H1 (cell line): ENCODE data around the gene RNF43. TPM values are rescaled to one million over a fixed set of nuclear protein-coding genes. Genes with fewer than 3 reads are reported as not detected.

Experiments used
- CTCF ChIA-PET: fragments of 300-600 bp; sonication (Branson Sonifier 250); formaldehyde crosslinking; loops from one replicate; lab custom pipeline; 2021; ENCODE audit not compliant: partially characterized antibody; lab: Charles Lee
- POLR2A ChIA-PET: fragments of 300-600 bp; sonication (Branson Sonifier 250); formaldehyde crosslinking; loops from one replicate; lab custom pipeline; 2021; ENCODE audit warnings: inconsistent platforms; ENCODE audit not compliant: partially characterized antibody; lab: Charles Lee
- DNase-seq, 2 experiments: peaks; one replicate each; pipeline versions ENCODE4 v3.0.0 to v3.0.0-alpha.2; 2010 to 2022; ENCODE audit warnings: low spot score in 2 of 2, low read depth in 1 of 2, mixed read lengths in 1 of 2
- FAIRE-seq: peaks from 2 replicates; lab custom pipeline; 2011; peaks lifted over from hg19 to GRCh38; lab: Jason Lieb, UNC
- H2AFZ ChIP-seq: 2 replicates; pipeline ENCODE4 v1.8.1; 2012; ENCODE audit warnings: low read length, inconsistent platforms
- H2AK5ac ChIP-seq: 2 replicates; pipeline ENCODE4 v1.6.1; 2013; ENCODE audit warnings: low read depth, low read length
- H2BK120ac ChIP-seq: replicated peaks from 2 replicates; pipeline ENCODE3; 2013; ENCODE audit warnings: low read depth, low read length, inconsistent platforms
- H2BK12ac ChIP-seq: 2 replicates; pipeline ENCODE4 v1.6.1; 2013; ENCODE audit warnings: low read depth, low read length
- H2BK15ac ChIP-seq: 2 replicates; pipeline ENCODE4 v1.6.1; 2013; ENCODE audit warnings: low read length
- H2BK20ac ChIP-seq: 2 replicates; pipeline ENCODE4 v1.6.1; 2013; ENCODE audit warnings: low read length
- H2BK5ac ChIP-seq: 2 replicates; pipeline ENCODE4 v1.6.1; 2013; ENCODE audit warnings: low read depth, low read length
- H3K14ac ChIP-seq: 2 replicates; pipeline ENCODE4 v1.6.1; 2013; ENCODE audit warnings: inconsistent platforms; ENCODE audit not compliant: insufficient read length
- H3K18ac ChIP-seq: 2 replicates; pipeline ENCODE4 v1.6.1; 2013; ENCODE audit warnings: low read length; ENCODE audit errors: extremely low read depth
- H3K23ac ChIP-seq: 2 replicates; pipeline ENCODE4 v1.6.1; 2013; ENCODE audit warnings: inconsistent platforms; ENCODE audit not compliant: insufficient read length
- H3K23me2 ChIP-seq: 2 replicates; pipeline ENCODE4 v1.6.1; 2013; ENCODE audit warnings: low read depth, low read length
- H3K27ac ChIP-seq: 2 replicates; pipeline ENCODE4 v1.6.1; 2011; ENCODE audit warnings: low read depth, low read length, inconsistent platforms
- H3K27me3 ChIP-seq, 4 experiments: replicated peaks in 1 of 4; 1 replicate in 1 of 4; 2 replicates in 3 of 4; pipeline versions ENCODE4 v1.6.1 to v1.8.1; 2011 to 2013; ENCODE audit warnings: low read length in 3 of 4, mild to moderate bottlenecking in 3 of 4, inconsistent platforms in 2 of 4, mixed read lengths in 2 of 4, moderate library complexity in 1 of 4; ENCODE audit not compliant: control insufficient read depth in 3 of 4, insufficient read depth in 3 of 4; ENCODE audit errors: extremely low read depth in 1 of 4
- H3K36me3 ChIP-seq, 4 experiments: 2 replicates each; pipeline versions ENCODE4 v1.6.1 to v1.8.1; 2011 to 2013; ENCODE audit warnings: mild to moderate bottlenecking in 4 of 4, low read length in 3 of 4, moderate library complexity in 2 of 4, control low read depth in 1 of 4, inconsistent platforms in 1 of 4; ENCODE audit not compliant: insufficient read depth in 4 of 4, control insufficient read depth in 2 of 4
- H3K4ac ChIP-seq: replicated peaks from 2 replicates; pipeline ENCODE3; 2013; ENCODE audit warnings: low read length, low read depth, mixed read lengths, inconsistent platforms; ENCODE audit not compliant: insufficient read length
- H3K4me1 ChIP-seq, 4 experiments: replicated peaks in 1 of 4; 1 replicate in 1 of 4; 2 replicates in 3 of 4; pipeline versions ENCODE4 v1.6.1 to v1.8.1; 2011 to 2013; ENCODE audit warnings: low read length in 3 of 4, inconsistent platforms in 2 of 4, mixed read lengths in 1 of 4; ENCODE audit not compliant: insufficient read depth in 4 of 4, control insufficient read depth in 3 of 4
- H3K4me2 ChIP-seq, 2 experiments: 2 replicates each; pipeline versions ENCODE4 v1.6.1 to v1.8.1; 2011 to 2013; ENCODE audit warnings: low read depth in 2 of 2, low read length in 2 of 2, control low read depth in 1 of 2, inconsistent platforms in 1 of 2, mild to moderate bottlenecking in 1 of 2; ENCODE audit not compliant: insufficient read depth in 1 of 2
- H3K4me3 ChIP-seq, 4 experiments: fragments of 200-600, 300-600 bp in 1 of 4; sonication (generic), shearing (Covaris generic), sonication (Bioruptor Twin) in 1 of 4; 2 replicates each; pipeline versions ENCODE4 v1.5.1 to v1.8.1; 2011 to 2016; ENCODE audit warnings: low read length in 4 of 4, low read depth in 3 of 4, control low read depth in 2 of 4, inconsistent platforms in 2 of 4, mild to moderate bottlenecking in 2 of 4, mixed read lengths in 1 of 4, moderate library complexity in 1 of 4; ENCODE audit not compliant: insufficient read depth in 2 of 4; ENCODE audit errors: extremely low read depth in 1 of 4
- H3K56ac ChIP-seq: replicated peaks from 2 replicates; pipeline ENCODE3; 2013; ENCODE audit warnings: low read depth, mild to moderate bottlenecking, mixed read lengths, low read length, inconsistent platforms; ENCODE audit not compliant: insufficient read length
- H3K79me1 ChIP-seq: 2 replicates; pipeline ENCODE4 v1.6.1; 2013; ENCODE audit warnings: low read depth, low read length, control low read depth
- H3K79me2 ChIP-seq, 2 experiments: 2 replicates each; pipeline versions ENCODE4 v1.6.1 to v1.8.1; 2012 to 2013; ENCODE audit warnings: low read length in 2 of 2, mild to moderate bottlenecking in 2 of 2, inconsistent platforms in 1 of 2; ENCODE audit not compliant: insufficient read depth in 2 of 2, control insufficient read depth in 1 of 2
- H3K9ac ChIP-seq, 4 experiments: replicated peaks in 1 of 4; 1 replicate in 1 of 4; 2 replicates in 3 of 4; pipeline versions ENCODE4 v1.6.1 to v1.8.1; 2011 to 2013; ENCODE audit warnings: low read depth in 3 of 4, low read length in 3 of 4, control low read depth in 2 of 4, mild to moderate bottlenecking in 2 of 4, moderate library complexity in 2 of 4, inconsistent platforms in 1 of 4; ENCODE audit errors: extremely low read depth in 1 of 4
- H3K9me3 ChIP-seq, 2 experiments: 2 replicates each; pipeline versions ENCODE4 v1.6.1 to v1.8.1; 2012 to 2013; ENCODE audit warnings: mild to moderate bottlenecking in 2 of 2, moderate library complexity in 2 of 2, control low read depth in 1 of 2, inconsistent platforms in 1 of 2, low read depth in 1 of 2, low read length in 1 of 2, mixed read lengths in 1 of 2; ENCODE audit not compliant: insufficient read depth in 2 of 2
- H4K20me1 ChIP-seq, 2 experiments: replicated peaks in 1 of 2; 2 replicates each; pipeline versions ENCODE3 to v1.8.1; 2011 to 2013; ENCODE audit warnings: inconsistent platforms in 2 of 2, low read length in 2 of 2, mild to moderate bottlenecking in 1 of 2; ENCODE audit not compliant: insufficient read depth in 2 of 2, control insufficient read depth in 1 of 2
- H4K5ac ChIP-seq: 2 replicates; pipeline ENCODE4 v1.6.1; 2013; ENCODE audit warnings: low read length, low read depth, mixed read lengths, inconsistent platforms; ENCODE audit not compliant: insufficient read length
- H4K8ac ChIP-seq: 2 replicates; pipeline ENCODE4 v1.8.0; 2013; ENCODE audit warnings: mild to moderate bottlenecking, moderate library complexity, low read length, inconsistent platforms; ENCODE audit not compliant: insufficient read depth; ENCODE audit errors: extremely low read depth
- H4K91ac ChIP-seq: replicated peaks from 2 replicates; pipeline ENCODE3; 2013; ENCODE audit warnings: low read length, mixed read lengths, inconsistent platforms; ENCODE audit not compliant: insufficient read length
- CHD1 ChIP-seq: IDR thresholded peaks from 2 replicates; pipeline ENCODE4 v1.6.1; 2012; ENCODE audit warnings: low read depth, low read length, improper control_type of control experiment
- CREB1 ChIP-seq: IDR thresholded peaks from 2 replicates; pipeline ENCODE4 v1.6.1; 2012; ENCODE audit warnings: inconsistent platforms
- EP300 ChIP-seq, 2 experiments: IDR thresholded peaks; 1 replicate in 1 of 2; 2 replicates in 1 of 2; pipeline ENCODE4 v1.6.1; 2011 to 2012; ENCODE audit warnings: low read depth in 2 of 2, low read length in 2 of 2, mild to moderate bottlenecking in 2 of 2, borderline replicate concordance in 1 of 2, inconsistent platforms in 1 of 2, moderate library complexity in 1 of 2
- GABPA ChIP-seq: IDR thresholded peaks from 2 replicates; pipeline ENCODE4 v1.6.1; 2011; ENCODE audit warnings: mild to moderate bottlenecking, low read length, moderate library complexity, borderline replicate concordance; ENCODE audit not compliant: insufficient read depth
- HDAC2 ChIP-seq, 2 experiments: fragments of 300-600 bp in 1 of 2; sonication (generic) in 1 of 2; IDR thresholded peaks; 2 replicates each; pipeline ENCODE4 v1.6.1; 2011 to 2012; ENCODE audit warnings: low read depth in 2 of 2, low read length in 2 of 2, mild to moderate bottlenecking in 2 of 2, moderate library complexity in 2 of 2, borderline replicate concordance in 1 of 2, inconsistent platforms in 1 of 2
- JUN ChIP-seq: IDR thresholded peaks from 2 replicates; pipeline ENCODE4 v1.6.1; 2011; ENCODE audit warnings: low read depth, mild to moderate bottlenecking, improper control_type of control experiment, low read length
- JUND ChIP-seq: IDR thresholded peaks from 2 replicates; pipeline ENCODE4 v1.6.1; 2011; ENCODE audit warnings: mild to moderate bottlenecking, improper control_type of control experiment, low read length
- NRF1 ChIP-seq: IDR thresholded peaks from 2 replicates; pipeline ENCODE4 v1.6.1; 2011; ENCODE audit warnings: mild to moderate bottlenecking, low read depth, low read length, improper control_type of control experiment
- RAD21 ChIP-seq, 2 experiments: IDR thresholded peaks in 1 of 2; conservative IDR thresholded peaks in 1 of 2; 2 replicates each; pipeline ENCODE4 v1.6.1; 2011; ENCODE audit warnings: low read depth in 2 of 2, low read length in 2 of 2, improper control_type of control experiment in 1 of 2, inconsistent platforms in 1 of 2, mild to moderate bottlenecking in 1 of 2, moderate library complexity in 1 of 2
- RBBP5 ChIP-seq: IDR thresholded peaks from 2 replicates; pipeline ENCODE4 v1.7.1; 2012; ENCODE audit warnings: low read depth, mild to moderate bottlenecking, inconsistent platforms, low read length, moderate library complexity, borderline replicate concordance
- SIX5 ChIP-seq: IDR thresholded peaks from 2 replicates; pipeline ENCODE4 v1.6.1; 2011; ENCODE audit warnings: mild to moderate bottlenecking, low read depth, low read length
- TAF1 ChIP-seq: IDR thresholded peaks from 2 replicates; pipeline ENCODE4 v1.6.1; 2011; ENCODE audit warnings: mild to moderate bottlenecking, low read depth, low read length
- WGBS, 2 experiments: shearing (Covaris generic) in 1 of 2; methylation state at CpG; one replicate each; pipeline versions ENCODE4 v1.1.6 to v1.1.7; 2013 to 2015; ENCODE audit warnings: low lambda C conversion rate in 2 of 2, mixed read lengths in 2 of 2, inconsistent platforms in 1 of 2, low coverage in 1 of 2, missing lambda C conversion rate in 1 of 2; ENCODE audit not compliant: insufficient replicate concordance in 2 of 2, insufficient coverage in 1 of 2, insufficient read length in 1 of 2; ENCODE audit errors: extremely low coverage in 1 of 2, missing lambda C conversion rate in 1 of 2; 5-methylcytosine and 5-hydroxymethylcytosine counted together
- polyA plus RNA-seq, 7 experiments: library from polyadenylated mRNA; depleted of rRNA in 3 of 7; stranded (reverse) in 5 of 7; unstranded in 2 of 7; fragments of >200 nt in 5 of 7; fragments of 200-250 nt in 2 of 7; gene quantifications; 1 replicate in 5 of 7; 2 replicates in 1 of 7; 4 replicates in 1 of 7; pipeline versions ENCODE4 v1.2.1 to v1.2.3, GENCODE V29; 2011 to 2013; ENCODE audit warnings: missing spikeins in 2 of 7, mixed read lengths in 2 of 7
- total RNA-seq: library from RNA; stranded (reverse); fragmentation: NEBNext Ultra II Directional; extraction: Animal tissue kit (Norgen Biotek cat#: 25700); gene quantifications from 2 replicates; pipeline ENCODE4 v1.2.1, GENCODE V29; 2021

RNF43 gene
- total and polyA plus RNA-seq, 2 of the 8 experiments (the other 6 are each of a cell fraction or from before 2014, with no cell fraction given), result 0.89 to 1.5 TPM

- H4K20me1 ChIP-seq, result no peaks in the 10 kb centered on the region
Observed at GRCh38 chr17:58384897-58385296, 32.4 kb downstream of the RNF43 start.

More at GRCh38 chr17:58384897-58385296, 32.4 kb downstream of the RNF43 start:
- Histone ChIP-seq H4K5ac (no peak overlapping the region), H3K79me1 (no peaks in the 10 kb centered on the region), H2BK12ac (no peak overlapping the region), H3K4me3 (no peak overlapping the region), H3K27ac (no peak overlapping the region), H4K91ac (no peak overlapping the region), H3K4ac (no peak overlapping the region), H3K56ac (no peak overlapping the region), H3K9me3 (no peaks in the 10 kb centered on the region), H3K4me1 (peaks cover 3 to 18% (median 6%) of the 10 kb centered on the region in 4 experiments; a peak in 5 of 7 replicates), H3K27me3 (no peaks in the 10 kb centered on the region; a peak in 1 of 7 replicates), H3K4me2 (no peak overlapping the region), H2BK120ac (no peak overlapping the region), H2AK5ac (no peak overlapping the region), H2BK15ac (no peak overlapping the region), H2AFZ (no peak overlapping the region), H3K23me2 (no peaks in the 10 kb centered on the region), H4K8ac (no peak overlapping the region), H3K14ac (no peak overlapping the region), H3K9ac (no peak overlapping the region), H3K23ac (no peak overlapping the region), H3K18ac (no peak overlapping the region), H2BK5ac (no peak overlapping the region), H3K79me2 (no peaks in the 10 kb centered on the region), H3K36me3 (no peaks in the 10 kb centered on the region), H2BK20ac (no peak overlapping the region)
- POLR2A ChIA-PET, result interaction anchor here (1.0 to 2.5 kb wide), 2 partner anchors 10 to 25 kb away, joined by 3 to 5 read pairs; no protein-coding TSS in a partner anchor
- TF ChIP-seq SIX5 (no peak), HDAC2 (IDR thresholded peaks at IDR 0.05; ENCODE audit: borderline replicate concordance in 1 of 2, low read depth in 2 of 2, low read length in 2 of 2) (no peak), RAD21 (IDR thresholded peaks at IDR 0.05 in 1 of 2, conservative IDR thresholded peaks at IDR 0.05 in 1 of 2; ENCODE audit: low read depth in 2 of 2, low read length in 2 of 2) (no peak), NRF1 (no peak), CREB1 (no peak), CHD1 (no peak), JUND (no peak), JUN (no peak), RBBP5 (no peak), TAF1 (no peak), EP300 (IDR thresholded peaks at IDR 0.05; ENCODE audit: borderline replicate concordance in 1 of 2, low read depth in 2 of 2, low read length in 2 of 2) (no peak), GABPA (no peak)
- 84% methylated on average over 3 of the region's 3 CpGs; no CpG with 5 or more reads in 1 of the 2 experiments for WGBS, 2 experiments
- FAIRE-seq (no peak), DNase-seq (no peak)
- CTCF ChIA-PET, result interaction anchor here (0.6 to 1.2 kb wide), 2 partner anchors 13 to 81 kb away, joined by 3 read pairs; no protein-coding TSS in a partner anchor
